GM18907 (cell line): Measurements from ENCODE around the gene IFT27.

ENCODE experiments used
- ATAC-seq: cut with Tn5 transposase; IDR thresholded peaks from one replicate; pipeline ENCODE4 v1.9.1; 2021; ENCODE audit warnings: mild to moderate bottlenecking, moderate library complexity; ENCODE audit not compliant: unreplicated experiment

Gene IFT27, protein sequence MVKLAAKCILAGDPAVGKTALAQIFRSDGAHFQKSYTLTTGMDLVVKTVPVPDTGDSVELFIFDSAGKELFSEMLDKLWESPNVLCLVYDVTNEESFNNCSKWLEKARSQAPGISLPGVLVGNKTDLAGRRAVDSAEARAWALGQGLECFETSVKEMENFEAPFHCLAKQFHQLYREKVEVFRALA

GRCh38 chr22:36775964-36776669, at the start of gene IFT27:
Gene IFT27, minus strand, starts transcription at chr22:36776119. Its CDS starts 412 bp downstream, at chr22:36775707.
- peak; percentile 90 for ATAC-seq

DNA sequence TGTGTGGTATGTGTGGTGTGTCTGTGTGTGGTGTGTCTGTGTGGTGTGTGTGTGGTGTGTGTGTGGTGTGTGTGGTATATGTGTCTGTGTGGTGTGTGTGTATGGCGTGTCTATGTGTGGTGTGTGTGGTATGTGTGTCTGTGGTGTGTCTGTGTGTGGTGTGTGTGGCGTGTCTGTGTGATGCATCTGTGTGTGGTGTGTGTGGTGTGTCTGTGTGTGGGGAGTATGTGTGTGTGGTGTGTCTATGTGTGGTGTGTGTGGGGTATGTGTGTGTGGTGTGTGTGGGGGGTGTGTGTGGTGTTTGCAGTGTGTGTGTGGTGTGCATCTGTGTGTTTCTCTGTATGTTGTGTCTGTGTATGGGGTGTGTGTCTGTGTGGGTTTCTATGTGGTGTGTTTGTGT, 48.7 kb upstream of the IFT27 start:
- no peak for ATAC-seq

GRCh38 chr22:36823186-36823839, 47.4 kb upstream of the IFT27 start:
- no peak for ATAC-seq

- ATAC-seq: no peak
Measured at GRCh38 chr22:36822581-36822980, 46.7 kb upstream of the IFT27 start.

DNA sequence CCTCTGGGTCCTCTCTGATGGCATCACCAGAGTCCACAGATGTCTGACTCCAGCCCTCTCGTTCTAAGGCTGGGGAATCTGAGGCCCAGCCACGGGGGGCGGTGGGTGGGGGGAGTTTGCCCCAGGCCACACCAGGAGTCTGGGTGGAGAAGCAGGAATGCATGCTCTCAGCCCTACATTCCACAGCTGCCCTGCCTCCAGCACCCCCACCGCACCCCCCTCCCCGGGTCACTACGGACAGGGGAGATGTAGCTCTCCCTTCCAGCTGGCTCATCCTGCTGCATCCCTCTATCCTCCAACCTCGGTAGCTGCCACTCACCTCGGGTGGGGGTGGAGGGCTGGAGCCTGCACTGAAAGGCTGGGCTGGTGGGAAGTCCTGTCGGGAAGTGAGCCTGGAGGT, 43.2 kb upstream of the IFT27 start:
- no peak for ATAC-seq

GRCh38 chr22:36818010-36818642, 42.2 kb upstream of the IFT27 start:
- ATAC-seq: no peak

- ATAC-seq: no peak
Measured at GRCh38 chr22:36817525-36817848, 41.6 kb upstream of the IFT27 start.

- ATAC-seq: no peak
Measured at GRCh38 chr22:36816636-36817524, 41.0 kb upstream of the IFT27 start, which contains the start of gene PVALB. Gene PVALB, minus strand, starts transcription at chr22:36817035. Its CDS starts 30 bp downstream, at chr22:36817005.

DNA sequence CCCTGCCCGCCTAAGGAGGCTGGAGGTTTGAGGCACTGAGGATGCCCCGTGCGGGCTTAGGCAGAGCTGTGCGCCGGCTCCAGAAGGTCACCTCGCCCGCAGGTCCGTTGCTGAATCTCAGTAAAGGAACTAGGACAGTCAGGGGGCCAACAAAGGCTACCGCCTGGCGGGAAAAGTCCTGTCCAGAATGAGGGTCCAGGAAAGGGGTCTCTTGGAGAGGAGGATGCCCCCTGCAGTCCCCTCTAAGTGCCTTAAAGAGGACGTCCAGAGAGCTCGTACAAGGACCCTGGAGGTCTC, 40.4 kb upstream of the IFT27 start:
- ATAC-seq: no peak

GRCh38 chr22:36815558-36816338, 39.8 kb upstream of the IFT27 start:
- ATAC-seq: no peak

DNA sequence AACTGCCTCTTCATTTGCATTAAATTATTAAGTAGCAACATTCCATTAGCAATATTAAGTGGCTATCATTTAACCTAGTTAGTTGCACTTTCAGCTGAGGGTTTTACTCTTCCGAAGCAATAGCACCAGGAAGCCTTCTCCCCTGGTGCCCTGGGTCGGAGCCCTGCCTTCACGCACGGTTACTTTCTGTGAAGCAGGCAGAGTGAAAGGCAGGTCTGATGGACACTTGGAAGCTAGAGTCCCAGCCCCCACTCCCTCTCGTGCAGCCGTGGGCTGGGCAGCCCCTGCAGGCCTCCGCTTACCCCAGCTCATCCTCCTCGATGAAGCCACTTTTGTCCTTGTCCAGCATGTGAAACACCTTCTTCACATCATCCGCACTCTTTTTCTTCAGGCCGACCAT, 38.9 kb upstream of the IFT27 start:
- no peak for ATAC-seq

DNA sequence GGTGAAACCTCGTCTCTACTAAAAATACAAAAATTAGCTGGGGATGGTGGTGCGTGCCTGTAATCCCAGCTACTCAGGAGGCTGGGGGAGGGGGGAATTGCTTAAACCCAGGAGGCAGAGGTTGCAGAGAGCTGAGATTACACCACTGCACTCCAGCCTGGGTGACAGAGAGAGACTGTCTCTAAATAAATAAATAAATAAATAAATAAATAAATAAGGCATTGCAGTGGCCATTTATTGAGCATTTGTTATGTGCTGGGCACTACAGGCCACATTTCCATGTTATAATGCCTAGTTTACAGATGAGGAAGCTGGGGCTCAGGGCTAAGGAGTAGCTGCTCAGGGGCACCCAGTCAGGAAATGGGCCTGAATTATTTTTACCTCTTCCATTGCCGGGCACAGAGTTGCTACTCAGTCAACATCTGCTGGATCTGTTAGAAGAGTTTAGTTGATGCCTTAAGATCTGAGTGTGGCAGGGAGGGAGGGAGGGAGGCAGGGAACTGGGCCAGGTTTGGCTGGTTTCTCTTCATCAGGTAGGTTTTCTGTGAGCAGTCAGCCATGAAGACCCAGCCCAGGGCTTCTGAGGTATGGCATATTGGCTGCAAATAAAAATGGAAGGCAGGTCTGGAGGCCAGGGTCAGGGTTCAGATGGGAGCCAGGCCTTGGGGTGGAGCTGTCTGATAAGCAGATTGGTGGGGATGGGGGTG, 35.3 kb upstream of the IFT27 start:
- ATAC-seq: no peak

DNA sequence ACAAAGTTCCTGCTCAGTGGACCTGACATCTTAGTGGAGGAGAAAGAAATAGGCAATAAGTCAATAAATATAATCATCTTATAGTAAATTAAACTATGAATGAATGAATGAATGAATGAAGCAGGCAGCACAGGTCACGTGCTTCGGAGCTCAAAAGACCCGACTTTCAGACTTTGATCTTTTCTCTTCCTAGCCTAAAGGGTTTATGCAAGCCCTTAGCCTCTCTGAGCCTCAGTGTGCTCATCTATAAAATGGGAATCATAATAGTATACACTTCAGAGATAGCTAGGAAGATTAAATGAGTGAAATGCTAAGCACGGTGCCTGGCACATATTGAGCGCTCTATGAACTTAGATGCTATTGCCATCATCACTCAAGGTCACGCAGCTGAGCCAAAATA, 33.4 kb upstream of the IFT27 start:
- no peak for ATAC-seq

DNA sequence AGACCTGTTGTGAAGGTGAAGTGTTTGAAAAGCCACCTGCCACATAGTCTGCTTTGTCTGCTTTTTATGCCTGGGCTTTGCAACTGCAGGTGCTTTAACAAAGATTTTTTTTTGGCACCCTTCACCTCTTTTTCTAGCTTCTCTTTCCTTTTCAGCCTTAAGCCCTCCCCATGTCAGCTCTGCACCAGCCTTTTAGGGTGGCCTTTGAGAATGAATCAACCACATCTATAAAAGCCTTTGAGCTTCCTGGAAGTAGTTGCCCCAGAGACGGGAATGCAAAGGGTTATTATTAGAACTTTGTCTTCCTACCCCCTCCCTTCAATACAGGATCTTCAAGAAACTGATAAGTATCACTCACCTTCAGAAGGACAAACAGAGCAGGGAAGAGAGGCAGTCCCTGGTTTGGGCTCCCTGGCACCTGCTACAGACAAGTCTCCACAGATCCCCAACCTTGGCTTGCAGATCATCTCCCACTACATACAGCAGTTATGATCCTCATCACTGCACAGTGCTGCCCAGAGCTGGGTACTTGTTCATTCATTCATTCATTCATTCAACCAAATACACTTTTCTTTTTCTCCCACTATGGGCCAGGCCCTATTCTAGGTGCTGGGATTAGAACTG, 32.9 kb upstream of the IFT27 start:
- ATAC-seq: no peak

DNA sequence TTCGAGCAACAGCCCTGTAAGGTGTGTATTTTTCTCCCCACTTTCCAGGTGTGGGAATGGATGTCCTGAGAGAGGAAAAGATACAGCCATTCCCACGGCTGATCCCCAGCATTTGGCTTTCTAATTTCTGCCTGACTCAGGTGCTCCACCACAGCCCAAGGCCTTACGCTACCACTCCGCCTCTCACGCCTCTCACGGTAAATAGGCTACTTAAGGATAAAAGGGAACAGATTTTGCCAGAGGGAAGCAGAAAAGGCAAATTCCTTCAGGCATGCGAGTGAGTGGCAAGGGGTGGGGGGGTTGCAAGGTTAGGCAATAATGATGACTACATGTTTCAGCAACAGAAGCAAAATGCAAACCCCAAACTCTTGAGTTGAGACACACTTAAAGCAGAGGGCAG, 31.7 kb upstream of the IFT27 start:
- ATAC-seq: no peak

DNA sequence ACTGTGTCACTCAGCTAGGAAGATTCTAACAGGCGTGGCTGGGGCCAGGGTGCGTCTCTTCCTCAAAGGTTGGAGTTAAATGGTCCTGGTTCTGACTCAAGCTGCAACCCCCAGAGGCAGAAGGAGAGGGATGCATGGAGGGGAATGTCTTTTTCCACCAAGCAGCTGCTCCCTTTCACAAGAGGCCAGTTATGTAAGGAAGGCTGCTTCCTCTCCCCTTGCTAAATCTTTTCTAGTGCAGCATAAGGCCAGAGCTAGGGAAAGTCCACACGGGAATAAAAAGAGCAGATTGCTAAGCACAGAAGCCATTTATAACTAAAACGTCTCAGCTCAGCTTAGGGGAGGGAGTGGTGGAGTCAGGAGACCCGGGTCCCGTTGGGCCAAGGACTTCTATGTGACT, 30.9 kb upstream of the IFT27 start:
- no peak for ATAC-seq

DNA sequence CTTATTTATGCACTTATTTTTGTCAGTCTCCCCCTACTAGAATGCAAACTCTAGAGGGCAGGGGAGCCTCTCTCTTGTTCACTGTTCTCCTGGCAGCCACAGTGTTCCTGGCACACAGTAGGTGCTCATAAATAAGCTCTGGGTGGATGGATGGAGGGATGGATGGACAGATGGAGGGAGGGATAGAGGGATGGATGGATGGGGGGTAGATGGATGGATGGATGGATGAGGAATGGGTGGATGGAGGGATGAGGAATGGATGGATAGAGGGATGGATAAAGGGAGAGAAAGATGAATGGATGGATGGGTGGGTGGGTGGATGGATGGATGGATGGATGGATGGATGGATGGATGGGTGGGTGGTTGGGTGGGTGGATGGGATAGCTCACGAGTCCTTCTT, 27.4 kb upstream of the IFT27 start:
- no peak for ATAC-seq

- no peak for ATAC-seq
Measured at GRCh38 chr22:36798674-36799066, 22.8 kb upstream of the IFT27 start.
